Mucosa of rectum (tissue), 2 donors: ENCODE data around the gene ACSBG1.
A peak's percentile ranks its signal among the peaks of the same experiment; 100 is the strongest.

Experiments used
- H3K27ac ChIP-seq, 2 donors: one replicate each; pipeline ENCODE4 v1.7.0; 2013; ENCODE audit warnings: inconsistent platforms in 2 of 2, low read depth in 2 of 2, low read length in 2 of 2
- H3K27me3 ChIP-seq, 2 donors: one replicate each; pipeline ENCODE4 v1.7.0; 2013; ENCODE audit warnings: low read length in 2 of 2; ENCODE audit not compliant: control insufficient read depth in 2 of 2, insufficient read depth in 2 of 2
- H3K36me3 ChIP-seq, 2 donors: one replicate each; pipeline ENCODE4 v1.7.0; 2013; ENCODE audit warnings: low read length in 2 of 2; ENCODE audit not compliant: control insufficient read depth in 2 of 2, insufficient read depth in 2 of 2
- H3K4me1 ChIP-seq, 2 donors: one replicate each; pipeline ENCODE4 v1.7.0; 2013; ENCODE audit warnings: low read length in 2 of 2, mild to moderate bottlenecking in 1 of 2; ENCODE audit not compliant: control insufficient read depth in 2 of 2, insufficient read depth in 2 of 2
- H3K4me3 ChIP-seq, 2 donors: one replicate each; pipeline ENCODE4 v1.7.0; 2013; ENCODE audit warnings: low read length in 2 of 2
- H3K9ac ChIP-seq, 2 donors: one replicate each; pipeline ENCODE4 v1.7.0; 2013; ENCODE audit warnings: low read length in 2 of 2, low read depth in 1 of 2, mild to moderate bottlenecking in 1 of 2
- H3K9me3 ChIP-seq, 2 donors: one replicate each; pipeline ENCODE4 v1.7.0; 2013; ENCODE audit warnings: low read length in 2 of 2; ENCODE audit not compliant: control insufficient read depth in 2 of 2
- donor health status: healthy.
- donor health status: Normal muscosa, but diverticular disease.

ACSBG1 gene

DNA sequence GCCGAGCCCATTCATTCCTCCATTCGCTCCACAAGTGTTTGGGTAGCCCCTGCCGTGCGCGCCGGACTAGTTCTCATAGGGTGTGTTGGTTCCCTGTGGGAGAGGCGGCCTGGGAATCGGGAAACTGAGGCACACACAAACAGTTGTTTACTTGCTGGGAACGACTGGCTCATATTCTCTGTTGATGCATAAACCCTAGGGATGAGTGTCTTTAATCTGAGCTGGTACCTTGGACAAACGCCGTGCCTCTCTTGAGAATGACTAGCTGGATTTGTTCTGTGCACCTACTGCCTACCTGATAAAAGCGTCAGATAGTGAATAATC, 30.7 kb upstream of the ACSBG1 start:
- Histone ChIP-seq H3K27ac (peak overlapping the region; percentile 48 to 83), H3K36me3 (peaks cover 0 to 6% of the 10 kb centered on the region in 2 donors), H3K9me3 (no peaks in the 10 kb centered on the region), H3K4me1 (peaks cover 8 to 20% of the 10 kb centered on the region in 2 donors), H3K4me3 (peak overlapping the region; percentile 67 to 81), H3K9ac (peak overlapping the region; percentile 77 to 81), H3K27me3 (no peaks in the 10 kb centered on the region)

DNA sequence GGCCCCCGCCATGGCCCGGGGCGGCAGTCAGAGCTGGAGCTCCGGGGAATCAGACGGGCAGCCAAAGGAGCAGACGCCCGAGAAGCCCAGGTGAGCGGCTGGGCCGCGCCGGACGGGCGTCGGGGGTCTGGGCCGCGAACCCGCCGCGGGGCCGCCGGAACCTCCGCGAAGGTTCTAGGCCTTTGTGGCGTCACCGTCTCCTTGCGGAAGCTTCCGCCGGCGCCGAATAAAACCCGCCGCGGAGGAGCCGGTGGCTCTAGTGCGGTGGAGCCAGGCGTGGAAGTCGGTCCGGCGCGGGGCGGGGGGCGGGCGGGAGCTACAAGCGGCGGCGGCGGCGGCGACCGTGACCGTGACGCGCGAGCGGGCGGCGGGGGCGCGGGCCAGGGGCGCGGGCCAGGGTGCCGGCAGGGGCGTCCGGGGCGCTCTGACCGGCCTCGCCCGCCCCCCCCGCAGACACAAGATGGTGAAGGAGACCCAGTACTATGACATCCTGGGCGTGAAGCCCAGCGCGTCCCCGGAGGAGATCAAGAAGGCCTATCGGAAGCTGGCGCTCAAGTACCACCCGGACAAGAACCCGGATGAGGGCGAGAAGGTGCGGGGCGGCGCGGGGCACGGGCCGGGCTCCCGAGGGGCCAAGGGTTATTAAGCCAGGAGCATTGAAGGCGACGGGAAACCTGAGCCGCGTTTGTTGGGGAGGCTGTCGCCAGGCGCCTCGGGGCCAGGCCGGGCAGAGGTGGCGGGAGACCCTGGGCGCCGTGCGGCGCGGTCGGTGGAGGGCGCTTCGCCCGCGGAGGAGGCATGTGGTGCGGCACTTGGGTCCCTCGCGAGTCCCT, 30.2 kb upstream of the ACSBG1 start, which contains the start of gene DNAJA4:
Gene DNAJA4 (plus strand): TSS at position 259 of the 833 bp plus-strand sequence. CDS start 202 bp downstream, at position 461.
- H3K4me3 ChIP-seq, result peak within 1 kb of the TSS; percentile 67 to 81
- H3K4me1 ChIP-seq, result peaks cover 8 to 20% of the 10 kb centered on the region in 2 donors
- H3K9me3 ChIP-seq, result no peaks in the 10 kb centered on the region
- H3K27ac ChIP-seq, result peak within 1 kb of the TSS; percentile 79 to 83
- peak within 1 kb of the TSS; percentile 77 to 89 for H3K9ac ChIP-seq
- no peaks in the 10 kb centered on the region for H3K27me3 ChIP-seq
- H3K36me3 ChIP-seq, result peaks cover 0 to 6% of the 10 kb centered on the region in 2 donors

DNA sequence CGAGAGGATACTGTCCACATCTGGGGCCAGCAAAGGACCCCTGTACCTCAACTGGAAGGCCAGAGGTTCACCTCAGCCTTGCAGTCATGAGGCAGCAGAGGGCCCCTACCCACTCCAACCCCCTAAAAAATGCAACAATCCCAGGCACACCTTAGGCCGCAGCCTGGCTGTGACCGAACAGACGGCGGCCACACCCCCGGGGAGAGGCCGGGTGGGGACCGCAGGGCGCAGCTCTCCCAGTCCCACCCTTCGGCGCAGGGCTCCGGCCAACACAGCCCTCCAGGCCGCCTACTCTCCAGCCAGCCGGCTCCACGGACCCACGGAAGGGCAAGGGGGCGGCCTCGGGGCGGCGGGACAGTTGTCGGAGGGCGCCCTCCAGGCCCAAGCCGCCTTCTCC, 29.5 kb upstream of the ACSBG1 start:
- Histone ChIP-seq H3K9me3 (no peaks in the 10 kb centered on the region), H3K27ac (peak overlapping the region; percentile 79 to 83), H3K9ac (peak overlapping the region; percentile 68 to 89)

DNA sequence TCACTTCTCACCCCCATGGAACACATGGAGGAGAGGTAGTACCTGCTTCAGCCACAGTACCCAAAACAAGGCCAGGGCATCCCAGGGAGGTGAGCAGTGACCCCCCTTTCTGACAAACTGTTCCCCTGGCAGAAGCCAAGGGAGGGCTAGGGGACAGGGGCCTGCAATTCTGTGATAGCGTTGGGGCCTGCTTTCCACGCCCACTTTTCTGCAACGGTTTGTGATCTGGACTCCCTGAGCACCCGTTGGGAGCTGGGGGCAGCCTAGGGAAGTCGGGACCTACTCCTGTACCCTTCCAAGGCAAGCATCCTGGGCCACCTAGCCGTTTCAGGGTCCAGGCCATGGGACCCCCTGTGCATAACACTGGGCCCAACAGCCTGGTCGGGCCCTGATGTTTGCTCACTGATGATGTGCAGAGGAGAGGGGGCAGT, 29.0 kb upstream of the ACSBG1 start:
- peak overlapping the region in 1 of 2 donors; percentile 79 for H3K27ac ChIP-seq
- H3K36me3 ChIP-seq, result no peaks in the 10 kb centered on the region
- H3K9me3 ChIP-seq, result no peaks in the 10 kb centered on the region
- no peaks in the 10 kb centered on the region for H3K27me3 ChIP-seq
- H3K9ac ChIP-seq, result peak overlapping the region in 1 of 2 donors; percentile 89
- no peak overlapping the region for H3K4me3 ChIP-seq
- H3K4me1 ChIP-seq, result peaks cover 8 to 20% of the 10 kb centered on the region in 2 donors

More for the DNA sequence above, 29.5 kb upstream of the ACSBG1 start:
- Histone ChIP-seq H3K4me1 (peaks cover 8 to 20% of the 10 kb centered on the region in 2 donors), H3K36me3 (peaks cover 0 to 4% of the 10 kb centered on the region in 2 donors), H3K4me3 (peak overlapping the region; percentile 48 to 81), H3K27me3 (no peaks in the 10 kb centered on the region)

DNA sequence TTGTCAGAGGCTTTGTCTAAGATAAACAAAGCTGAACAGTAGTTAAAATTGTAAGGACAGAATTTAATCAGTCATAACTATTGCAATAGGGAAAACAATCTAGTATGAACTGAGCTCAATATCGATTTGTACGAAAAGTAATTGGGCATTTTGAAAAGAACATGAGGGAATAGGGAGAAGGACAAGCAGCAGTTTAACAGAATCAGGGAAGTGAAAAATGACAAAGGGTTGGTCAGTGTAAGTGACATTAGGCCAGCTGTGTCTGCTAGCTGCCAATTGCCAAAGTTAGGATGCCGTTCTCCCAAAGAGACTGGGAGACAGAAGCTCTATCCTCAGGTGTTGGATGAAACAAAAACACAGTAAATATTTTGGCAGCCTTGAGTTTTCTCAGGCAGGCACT, 26.7 kb upstream of the ACSBG1 start:
- no peak overlapping the region for H3K27ac ChIP-seq
- H3K27me3 ChIP-seq, result no peaks in the 10 kb centered on the region
- H3K4me3 ChIP-seq, result no peak overlapping the region
- H3K36me3 ChIP-seq, result no peaks in the 10 kb centered on the region
- peaks cover 8 to 20% of the 10 kb centered on the region in 2 donors for H3K4me1 ChIP-seq
- no peak overlapping the region for H3K9ac ChIP-seq
- no peaks in the 10 kb centered on the region for H3K9me3 ChIP-seq

DNA sequence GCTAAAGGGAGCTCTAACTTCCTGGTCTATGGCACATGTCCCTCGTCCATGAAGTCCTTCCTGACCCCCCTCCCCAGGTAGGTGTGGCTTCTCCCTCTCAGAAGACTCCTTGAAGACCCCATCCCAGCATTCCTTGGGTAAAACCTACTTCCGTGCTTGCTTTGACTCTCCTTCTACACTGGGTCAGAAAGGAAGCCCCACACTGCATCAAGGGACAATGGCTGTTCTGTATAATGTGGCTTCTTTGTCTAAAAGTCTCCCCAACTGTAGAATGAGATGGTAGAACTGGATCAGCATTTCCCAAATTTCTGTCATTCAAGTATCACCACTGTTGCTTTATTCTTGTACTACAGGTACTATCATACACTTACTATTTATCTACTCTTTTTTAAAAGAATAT, 26.1 kb upstream of the ACSBG1 start:
- no peak overlapping the region for H3K4me3 ChIP-seq
- no peaks in the 10 kb centered on the region for H3K27me3 ChIP-seq
- H3K4me1 ChIP-seq, result peaks cover 5 to 18% of the 10 kb centered on the region in 2 donors
- H3K9me3 ChIP-seq, result no peaks in the 10 kb centered on the region
- no peak overlapping the region for H3K9ac ChIP-seq
- H3K27ac ChIP-seq, result no peak overlapping the region
- H3K36me3 ChIP-seq, result no peaks in the 10 kb centered on the region

DNA sequence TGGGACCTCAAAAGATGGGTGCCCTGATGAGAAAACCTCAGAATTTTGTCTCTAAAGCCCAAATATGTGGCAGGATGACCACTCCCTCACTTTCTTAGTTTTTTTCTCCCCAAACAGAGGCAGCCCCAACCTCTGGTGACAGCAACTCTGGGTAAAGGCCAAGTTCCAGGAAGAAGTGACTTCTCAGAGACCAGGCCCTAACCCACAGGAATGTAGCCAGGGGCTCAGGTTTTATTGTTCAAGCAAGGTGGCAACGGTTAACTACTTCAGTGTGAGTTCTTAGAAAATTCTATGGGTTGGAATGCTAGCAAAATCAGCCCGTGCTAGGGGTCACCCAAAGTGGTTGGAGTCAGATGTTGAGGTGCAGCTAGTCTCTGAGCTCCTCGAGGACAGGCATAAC, 24.9 kb upstream of the ACSBG1 start:
- no peaks in the 10 kb centered on the region for H3K27me3 ChIP-seq
- no peak overlapping the region for H3K27ac ChIP-seq
- H3K4me3 ChIP-seq, result no peak overlapping the region
- H3K36me3 ChIP-seq, result no peaks in the 10 kb centered on the region
- H3K9me3 ChIP-seq, result no peaks in the 10 kb centered on the region
- H3K9ac ChIP-seq, result no peak overlapping the region
- peaks cover 0 to 11% of the 10 kb centered on the region in 2 donors for H3K4me1 ChIP-seq

DNA sequence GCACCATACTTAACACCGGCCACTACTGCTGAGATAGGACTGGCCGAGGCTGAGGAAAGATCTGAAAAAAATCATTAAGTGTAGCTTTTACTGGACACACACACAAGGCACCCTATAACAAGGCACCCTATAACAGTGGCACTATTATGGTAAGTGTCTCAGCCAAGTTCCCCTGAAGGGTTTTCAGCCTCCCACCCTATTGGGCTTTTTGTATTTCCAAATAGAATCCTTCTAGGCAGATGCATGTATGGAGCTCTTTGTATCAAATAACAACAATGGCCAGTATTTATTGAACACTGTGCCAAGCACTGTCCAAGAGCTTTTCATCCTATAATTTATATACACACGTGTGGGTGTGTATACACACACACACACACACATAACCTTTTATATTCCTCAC, 23.3 kb upstream of the ACSBG1 start:
- Histone ChIP-seq H3K9ac (no peak overlapping the region), H3K9me3 (no peaks in the 10 kb centered on the region), H3K4me3 (no peak overlapping the region), H3K27ac (no peak overlapping the region), H3K4me1 (peaks cover 0 to 4% of the 10 kb centered on the region in 2 donors), H3K27me3 (no peaks in the 10 kb centered on the region), H3K36me3 (no peaks in the 10 kb centered on the region)

DNA sequence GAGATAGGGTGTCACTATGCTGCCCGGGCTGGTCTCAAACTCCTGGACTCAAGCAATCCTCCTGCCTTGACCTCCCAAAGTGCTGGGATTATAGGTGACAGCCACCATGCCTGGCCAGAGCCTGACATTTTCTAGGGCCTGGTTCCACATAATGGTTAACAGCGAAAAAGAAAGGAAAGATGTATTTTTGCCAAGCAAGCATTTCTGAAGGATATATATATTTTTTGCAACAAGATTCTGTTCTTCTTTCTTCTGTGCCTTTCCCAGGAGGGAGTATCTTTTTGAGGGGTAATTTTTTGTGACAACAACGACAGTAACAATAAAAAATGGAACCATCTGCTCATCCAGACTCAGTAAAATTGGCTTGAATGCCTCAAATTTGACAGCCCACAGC, 21.7 kb upstream of the ACSBG1 start:
- H3K9me3 ChIP-seq, result no peaks in the 10 kb centered on the region
- H3K4me1 ChIP-seq, result peaks cover 0 to 2% of the 10 kb centered on the region in 2 donors
- H3K27me3 ChIP-seq, result no peaks in the 10 kb centered on the region
- no peak overlapping the region for H3K9ac ChIP-seq
- H3K36me3 ChIP-seq, result no peaks in the 10 kb centered on the region
- no peak overlapping the region for H3K4me3 ChIP-seq
- no peak overlapping the region for H3K27ac ChIP-seq

DNA sequence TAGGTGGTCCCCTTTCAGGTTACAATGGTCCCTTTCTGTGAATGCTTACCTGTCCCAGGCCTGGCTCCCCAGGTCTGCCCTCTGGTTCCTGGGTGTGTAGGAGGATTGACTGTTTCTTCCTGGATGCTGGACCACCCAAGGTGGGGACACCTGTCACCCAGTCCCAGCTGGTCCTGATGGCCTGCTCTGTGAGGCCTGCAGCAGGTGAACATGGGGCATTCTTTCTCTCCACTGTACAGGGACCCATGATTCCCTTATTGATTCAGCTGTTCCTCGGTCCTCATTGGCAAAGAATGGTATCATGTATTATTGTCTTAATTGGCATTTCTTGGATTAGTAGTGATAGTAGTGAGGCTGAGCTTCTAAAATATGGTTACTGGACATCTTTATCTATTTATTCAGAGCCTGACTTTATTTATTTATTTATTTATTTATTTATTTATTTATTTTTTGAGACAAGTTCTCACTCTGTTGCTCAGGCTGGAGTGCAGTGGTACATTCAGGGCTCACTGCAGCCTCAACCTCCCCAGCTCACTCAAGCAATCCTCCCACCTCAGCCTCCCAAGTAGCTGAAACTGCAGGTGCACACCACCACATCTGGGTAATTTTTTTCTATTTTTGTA, 21.2 kb upstream of the ACSBG1 start:
- no peak overlapping the region for H3K27ac ChIP-seq
- no peaks in the 10 kb centered on the region for H3K36me3 ChIP-seq
- no peaks in the 10 kb centered on the region for H3K4me1 ChIP-seq
- H3K4me3 ChIP-seq, result no peak overlapping the region
- no peaks in the 10 kb centered on the region for H3K27me3 ChIP-seq
- no peaks in the 10 kb centered on the region for H3K9me3 ChIP-seq
- no peak overlapping the region for H3K9ac ChIP-seq
